SU-DHL-6 (cell line): ENCODE results near the gene SERINC3.

Experiments used
- EZH2phosphoT487 ChIP-seq: fragments of 200-600 bp; sonication (generic), shearing (Covaris generic); conservative IDR thresholded peaks from 2 replicates; pipeline ENCODE4 v1.6.1; 2018; ENCODE audit warnings: mild to moderate bottlenecking, antibody characterized with exemption, low read length, moderate library complexity, mixed read lengths
- TF ChIP-seq, protein P1 (sequence below): fragments of 200-600 bp; sonication (generic); IDR thresholded peaks from one replicate; pipeline ENCODE4 v1.5.1; 2017; ENCODE audit warnings: antibody characterized with exemption, mild to moderate bottlenecking, low read length, moderate library complexity; ENCODE audit not compliant: insufficient read depth, poor library complexity, severe bottlenecking

GRCh38 chr20:44533928-44534327 lies 12.1 kb upstream of the SERINC3 start:
- TF ChIP-seq, protein P1, sequence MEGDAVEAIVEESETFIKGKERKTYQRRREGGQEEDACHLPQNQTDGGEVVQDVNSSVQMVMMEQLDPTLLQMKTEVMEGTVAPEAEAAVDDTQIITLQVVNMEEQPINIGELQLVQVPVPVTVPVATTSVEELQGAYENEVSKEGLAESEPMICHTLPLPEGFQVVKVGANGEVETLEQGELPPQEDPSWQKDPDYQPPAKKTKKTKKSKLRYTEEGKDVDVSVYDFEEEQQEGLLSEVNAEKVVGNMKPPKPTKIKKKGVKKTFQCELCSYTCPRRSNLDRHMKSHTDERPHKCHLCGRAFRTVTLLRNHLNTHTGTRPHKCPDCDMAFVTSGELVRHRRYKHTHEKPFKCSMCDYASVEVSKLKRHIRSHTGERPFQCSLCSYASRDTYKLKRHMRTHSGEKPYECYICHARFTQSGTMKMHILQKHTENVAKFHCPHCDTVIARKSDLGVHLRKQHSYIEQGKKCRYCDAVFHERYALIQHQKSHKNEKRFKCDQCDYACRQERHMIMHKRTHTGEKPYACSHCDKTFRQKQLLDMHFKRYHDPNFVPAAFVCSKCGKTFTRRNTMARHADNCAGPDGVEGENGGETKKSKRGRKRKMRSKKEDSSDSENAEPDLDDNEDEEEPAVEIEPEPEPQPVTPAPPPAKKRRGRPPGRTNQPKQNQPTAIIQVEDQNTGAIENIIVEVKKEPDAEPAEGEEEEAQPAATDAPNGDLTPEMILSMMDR: no peak
- TF ChIP-seq EZH2phosphoT487: no peak
